ENCODE results near the gene MYOCD. TPM values are rescaled to one million over a fixed set of nuclear protein-coding genes. Genes with fewer than 3 reads are reported as not detected.
"Not testable (repeated sequence)": the region's sequence is repeated elsewhere in the genome, so short reads cannot be mapped to it uniquely, and the experiment has no call there.

Gene MYOCD
- total RNA-seq, 3 donors from 2014 or later = 0.64 to 2.6 (median 1.5) TPM

DNA sequence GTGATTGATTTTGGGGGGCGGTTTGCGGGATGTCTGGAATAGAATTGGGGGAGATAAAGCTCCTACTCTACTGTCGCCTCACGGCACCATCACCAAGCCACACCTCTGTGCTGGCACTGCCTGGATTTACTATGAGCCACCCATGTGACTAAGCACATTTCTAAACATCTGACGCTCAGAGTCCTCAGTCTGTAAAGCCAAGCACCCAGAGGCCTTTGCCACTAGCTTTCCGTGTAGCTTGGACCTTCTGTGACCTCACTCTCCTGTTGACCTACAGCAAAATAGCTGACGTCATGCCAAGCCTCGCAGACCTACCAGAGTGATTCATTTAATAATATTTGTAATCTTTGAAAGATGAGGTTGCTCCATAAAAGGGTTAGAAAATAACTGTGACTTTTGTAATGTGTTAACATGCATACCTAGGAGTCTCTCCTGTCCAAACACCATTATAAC is 38.5 kb upstream of the MYOCD start:
- no peaks in the 10 kb centered on the region for H3K4me1 ChIP-seq
- DNase-seq (ENCODE audit: low spot score in 2 of 2) = no peak
- TF ChIP-seq, protein P1, sequence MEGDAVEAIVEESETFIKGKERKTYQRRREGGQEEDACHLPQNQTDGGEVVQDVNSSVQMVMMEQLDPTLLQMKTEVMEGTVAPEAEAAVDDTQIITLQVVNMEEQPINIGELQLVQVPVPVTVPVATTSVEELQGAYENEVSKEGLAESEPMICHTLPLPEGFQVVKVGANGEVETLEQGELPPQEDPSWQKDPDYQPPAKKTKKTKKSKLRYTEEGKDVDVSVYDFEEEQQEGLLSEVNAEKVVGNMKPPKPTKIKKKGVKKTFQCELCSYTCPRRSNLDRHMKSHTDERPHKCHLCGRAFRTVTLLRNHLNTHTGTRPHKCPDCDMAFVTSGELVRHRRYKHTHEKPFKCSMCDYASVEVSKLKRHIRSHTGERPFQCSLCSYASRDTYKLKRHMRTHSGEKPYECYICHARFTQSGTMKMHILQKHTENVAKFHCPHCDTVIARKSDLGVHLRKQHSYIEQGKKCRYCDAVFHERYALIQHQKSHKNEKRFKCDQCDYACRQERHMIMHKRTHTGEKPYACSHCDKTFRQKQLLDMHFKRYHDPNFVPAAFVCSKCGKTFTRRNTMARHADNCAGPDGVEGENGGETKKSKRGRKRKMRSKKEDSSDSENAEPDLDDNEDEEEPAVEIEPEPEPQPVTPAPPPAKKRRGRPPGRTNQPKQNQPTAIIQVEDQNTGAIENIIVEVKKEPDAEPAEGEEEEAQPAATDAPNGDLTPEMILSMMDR (IDR thresholded peaks at IDR 0.05) = no peak
- TF ChIP-seq POLR2A (IDR thresholded peaks at IDR 0.05) (no peak), POLR2AphosphoS5 (IDR thresholded peaks at IDR 0.05) (no peak)
- intact Hi-C loops (cut with DNase I; ENCODE audit: low total_unique reads) = no loop called here
- no peaks in the 10 kb centered on the region for H3K9me3 ChIP-seq
- H3K27me3 ChIP-seq = no peaks in the 10 kb centered on the region
- H3K36me3 ChIP-seq = no peaks in the 10 kb centered on the region
- H3K4me3 ChIP-seq = no peak overlapping the region
- no peak overlapping the region for H3K27ac ChIP-seq

DNA sequence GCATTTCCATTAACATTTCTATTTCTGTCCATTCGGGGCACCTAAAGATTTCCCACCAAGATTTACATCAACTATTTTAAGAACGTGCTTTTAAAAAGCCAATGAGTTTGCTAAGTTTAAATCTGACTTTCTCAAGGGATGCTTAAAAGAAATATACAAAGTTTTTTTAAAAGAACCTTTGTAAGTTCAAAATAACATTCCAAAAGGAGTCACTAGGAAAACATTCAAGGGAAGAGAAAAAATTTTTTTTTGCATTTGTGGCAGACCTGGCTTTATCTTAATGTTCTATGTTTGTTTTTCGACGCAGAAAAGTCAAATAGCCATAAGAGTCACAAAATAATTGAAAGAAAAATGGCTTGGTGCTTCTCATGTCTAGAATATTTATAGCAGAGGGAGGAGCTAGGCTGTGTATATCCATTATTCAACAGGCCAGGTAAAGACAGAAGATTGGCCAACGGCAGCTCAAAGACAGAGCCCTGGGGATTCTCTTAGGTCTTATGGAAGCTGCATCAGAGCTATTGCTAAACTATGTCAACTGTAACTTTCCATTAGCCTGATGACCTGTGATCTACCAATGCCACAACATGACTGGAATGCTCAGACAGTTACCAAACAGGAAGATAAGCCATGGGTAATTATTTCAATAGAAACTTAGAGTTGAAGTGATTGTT is 37.8 kb upstream of the MYOCD start:
- no peaks in the 10 kb centered on the region for H3K4me1 ChIP-seq
- DNase-seq (ENCODE audit: low spot score in 2 of 2) = no peak
- intact Hi-C loops (cut with DNase I; ENCODE audit: low total_unique reads) = no loop called here
- H3K27ac ChIP-seq = no peak overlapping the region
- H3K4me3 ChIP-seq = no peak overlapping the region
- no peaks in the 10 kb centered on the region for H3K36me3 ChIP-seq
- no peaks in the 10 kb centered on the region for H3K27me3 ChIP-seq
- H3K9me3 ChIP-seq = no peaks in the 10 kb centered on the region
- TF ChIP-seq POLR2AphosphoS5 (IDR thresholded peaks at IDR 0.05) (no peak), POLR2A (IDR thresholded peaks at IDR 0.05) (no peak)
- TF ChIP-seq, protein P1 (IDR thresholded peaks at IDR 0.05) = no peak

DNA sequence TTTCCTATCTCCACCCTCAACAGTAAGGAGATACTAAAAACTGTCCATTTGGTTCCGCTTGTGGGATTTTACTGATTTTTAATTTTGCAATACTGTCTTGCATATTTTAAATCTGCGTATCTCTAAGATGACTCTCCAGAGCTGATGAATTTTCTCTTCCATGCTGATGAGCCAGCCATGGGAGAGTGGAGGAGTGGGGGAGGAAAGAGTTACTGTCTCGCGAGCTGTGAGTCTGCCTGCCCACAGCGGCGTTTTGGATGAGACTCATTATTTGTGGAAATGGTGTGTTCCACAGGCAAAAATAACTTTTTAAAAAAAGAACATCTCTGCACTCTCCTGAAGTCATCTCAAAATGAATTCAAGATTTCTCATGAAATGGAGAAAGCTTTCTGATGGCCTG is 34.6 kb upstream of the MYOCD start:
- Histone ChIP-seq H3K4me3 (no peak overlapping the region), H3K27me3 (peaks cover 0 to 3% of the 10 kb centered on the region in 2 donors), H3K36me3 (no peaks in the 10 kb centered on the region), H3K27ac (no peak overlapping the region), H3K4me1 (no peaks in the 10 kb centered on the region), H3K9me3 (no peaks in the 10 kb centered on the region)
- DNase-seq (ENCODE audit: low spot score in 2 of 2) = no peak
- intact Hi-C loops (cut with DNase I; ENCODE audit: low total_unique reads) = no loop called here
- TF ChIP-seq POLR2AphosphoS5 (IDR thresholded peaks at IDR 0.05) (no peak), POLR2A (IDR thresholded peaks at IDR 0.05) (no peak)
- TF ChIP-seq, protein P1 (IDR thresholded peaks at IDR 0.05) = no peak

DNA sequence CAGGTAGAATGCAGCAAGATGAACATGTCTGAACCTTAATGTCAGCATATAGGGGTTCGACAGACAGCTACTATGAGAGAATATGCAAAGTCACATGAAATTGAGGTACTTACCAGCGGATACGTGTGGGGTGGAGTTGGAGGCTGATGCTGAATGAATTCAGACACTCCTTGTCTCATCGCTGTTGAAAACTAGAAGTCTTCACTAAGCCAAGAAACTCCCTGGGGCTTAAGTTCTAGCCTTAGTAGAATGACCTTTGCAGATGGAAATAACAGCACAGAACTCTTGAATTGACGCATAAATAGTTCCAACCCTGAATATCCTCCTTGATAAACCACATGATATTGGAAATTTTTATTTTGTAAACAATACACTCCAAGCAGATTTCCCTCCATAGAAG is 32.9 kb upstream of the MYOCD start:
- Histone ChIP-seq H3K4me3 (no peak overlapping the region), H3K4me1 (no peaks in the 10 kb centered on the region), H3K9me3 (no peaks in the 10 kb centered on the region), H3K27me3 (peaks cover 0 to 4% of the 10 kb centered on the region in 2 donors), H3K36me3 (no peaks in the 10 kb centered on the region), H3K27ac (no peak overlapping the region)
- no peak for TF ChIP-seq POLR2A (IDR thresholded peaks at IDR 0.05)
- TF ChIP-seq, protein P1 (IDR thresholded peaks at IDR 0.05) = no peak
- no peak for TF ChIP-seq POLR2AphosphoS5 (IDR thresholded peaks at IDR 0.05)
- intact Hi-C loops (cut with DNase I; ENCODE audit: low total_unique reads) = no loop called here
- DNase-seq (ENCODE audit: low spot score in 2 of 2) = no peak

DNA sequence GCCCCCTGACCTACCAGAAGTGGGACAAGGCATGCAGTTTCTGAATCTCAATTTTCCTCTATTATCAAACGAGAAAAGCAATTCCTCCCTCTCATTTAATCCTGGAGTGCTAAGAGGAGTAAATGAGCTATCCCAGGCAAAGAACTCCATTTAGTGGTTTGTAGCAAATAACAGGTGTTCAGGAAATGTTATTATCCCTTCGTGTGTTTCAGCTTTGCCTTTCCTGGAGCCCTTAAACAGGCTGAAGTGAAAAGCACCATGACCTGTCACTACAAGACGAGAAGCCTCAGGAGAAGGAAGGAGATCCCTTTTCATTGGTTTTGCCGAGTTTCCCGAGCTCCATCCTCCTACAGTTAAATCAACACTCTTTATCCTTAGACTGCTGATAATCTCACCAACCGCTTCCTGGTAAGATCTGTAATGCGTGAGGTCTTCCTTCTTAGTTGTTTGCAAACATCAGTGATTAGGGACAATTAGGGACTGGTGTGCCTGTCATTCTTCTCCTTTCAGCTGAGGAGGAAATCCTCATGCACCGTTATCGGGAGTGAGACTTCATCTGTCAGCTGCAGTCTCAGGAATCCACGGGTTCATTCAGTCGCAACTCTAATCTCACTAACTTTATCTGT is 30.8 kb upstream of the MYOCD start:
- peaks cover 0 to 4% of the 10 kb centered on the region in 2 donors for H3K27me3 ChIP-seq
- H3K9me3 ChIP-seq = no peaks in the 10 kb centered on the region
- no peak for DNase-seq (ENCODE audit: low spot score in 2 of 2)
- H3K4me1 ChIP-seq = no peaks in the 10 kb centered on the region
- no peaks in the 10 kb centered on the region for H3K36me3 ChIP-seq
- no peak overlapping the region for H3K27ac ChIP-seq
- H3K4me3 ChIP-seq = no peak overlapping the region
- TF ChIP-seq, protein P1 (IDR thresholded peaks at IDR 0.05) = no peak
- no peak for TF ChIP-seq POLR2A (IDR thresholded peaks at IDR 0.05)
- no peak for TF ChIP-seq POLR2AphosphoS5 (IDR thresholded peaks at IDR 0.05)
- intact Hi-C loops (cut with DNase I; ENCODE audit: low total_unique reads) = no loop called here

DNA sequence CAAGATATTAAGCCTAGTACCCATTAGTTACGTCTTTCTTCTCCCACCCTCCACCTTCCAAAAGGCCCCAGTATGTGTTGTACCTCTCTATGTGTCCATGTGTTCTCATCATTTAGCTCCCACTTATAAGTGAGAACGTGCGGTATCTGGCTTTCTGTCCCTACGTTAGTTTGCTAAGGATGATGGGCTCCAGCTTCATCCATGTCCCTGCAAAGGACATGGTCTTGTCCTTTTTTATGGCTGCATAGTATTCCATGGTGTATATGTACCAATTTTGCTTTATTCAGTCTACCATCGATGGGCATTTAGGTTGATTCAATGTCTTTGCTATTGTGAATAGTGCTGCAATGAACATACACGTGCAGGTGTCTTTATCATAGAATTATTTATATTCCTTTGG is 29.7 kb upstream of the MYOCD start:
- intact Hi-C loops (cut with DNase I; ENCODE audit: low total_unique reads) = not testable (repeated sequence)

More for the DNA sequence above, 29.7 kb upstream of the MYOCD start:
- not testable (repeated sequence) for H3K27ac ChIP-seq; H3K36me3 ChIP-seq; H3K4me1 ChIP-seq; DNase-seq (ENCODE audit: low spot score in 2 of 2); H3K4me3 ChIP-seq; H3K27me3 ChIP-seq; H3K9me3 ChIP-seq
